IMR-90 (cell line): ENCODE results near the gene DCHS2. TPM values are rescaled to one million over a fixed set of nuclear protein-coding genes. Genes with fewer than 3 reads are reported as not detected.

ENCODE experiments used
- ATAC-seq: fragments of 200-7000 bp; cut with Tn5 transposase; 2 replicates; pipeline ENCODE4 v1.9.1; 2020; ENCODE audit warnings: low read depth, mild to moderate bottlenecking, moderate library complexity
- BruUV-seq: library from RNA; stranded (reverse); fragments of 400-500 nt; replicated peaks from 2 replicates; lab custom pipeline; 2021; lab: Mats Ljungman, UMichigan
- CTCF ChIA-PET: fragments of 300-600 bp; formaldehyde crosslinking; extraction: SDS; loops from one replicate; lab custom pipeline; 2021; ENCODE audit warnings: antibody characterized with exemption; lab: Yijun Ruan, JAX
- POLR2A ChIA-PET: fragments of 300-600 bp; sonication (Branson Sonifier 250); formaldehyde crosslinking; loops from one replicate; lab custom pipeline; 2022; ENCODE audit warnings: antibody characterized with exemption; ENCODE audit not compliant: unreplicated experiment; lab: Charles Lee
- DNase-seq: peaks from one replicate; pipeline ENCODE4 v3.0.0; 2013
- H2AFZ ChIP-seq: replicated peaks from 2 replicates; pipeline ENCODE3; 2013; ENCODE audit warnings: low read length, mild to moderate bottlenecking; ENCODE audit not compliant: poor library complexity
- H2AK5ac ChIP-seq: 2 replicates; pipeline ENCODE4 v1.6.1; 2013; ENCODE audit warnings: low read depth, low read length, inconsistent platforms
- H2AK9ac ChIP-seq: replicated peaks from 2 replicates; pipeline ENCODE3; 2013; ENCODE audit warnings: mild to moderate bottlenecking, low read depth, low read length, moderate library complexity; ENCODE audit not compliant: poor library complexity
- H2BK120ac ChIP-seq: 2 replicates; pipeline ENCODE4 v1.6.1; 2013; ENCODE audit warnings: low read depth, low read length, inconsistent platforms
- H2BK15ac ChIP-seq: 3 replicates; pipeline ENCODE4 v1.6.1; 2013; ENCODE audit warnings: low read depth, low read length, inconsistent platforms
- H2BK20ac ChIP-seq: 2 replicates; pipeline ENCODE4 v1.6.1; 2013; ENCODE audit warnings: low read depth, mild to moderate bottlenecking, inconsistent platforms, low read length, moderate library complexity
- H2BK5ac ChIP-seq: 2 replicates; pipeline ENCODE4 v1.6.1; 2013; ENCODE audit warnings: mild to moderate bottlenecking, low read depth, low read length, inconsistent platforms; ENCODE audit not compliant: poor library complexity, severe bottlenecking
- H3K14ac ChIP-seq: replicated peaks from 2 replicates; pipeline ENCODE4 v1.6.1; 2013; ENCODE audit warnings: low read depth, low read length, inconsistent platforms
- H3K18ac ChIP-seq: 2 replicates; pipeline ENCODE4 v1.6.1; 2013; ENCODE audit warnings: low read depth, low read length, control low read depth
- H3K23ac ChIP-seq: 2 replicates; pipeline ENCODE4 v1.6.1; 2013; ENCODE audit warnings: low read depth, low read length, inconsistent platforms
- H3K27ac ChIP-seq: 2 replicates; pipeline ENCODE4 v1.5.1; 2013; ENCODE audit warnings: mild to moderate bottlenecking, control low read depth, low read length; ENCODE audit not compliant: insufficient read depth
- H3K27me3 ChIP-seq: 2 replicates; pipeline ENCODE4 v1.6.1; 2013; ENCODE audit warnings: low read length; ENCODE audit not compliant: control insufficient read depth, insufficient read depth
- H3K36me3 ChIP-seq: 2 replicates; pipeline ENCODE4 v1.6.1; 2013; ENCODE audit warnings: low read length, mixed read lengths; ENCODE audit not compliant: control insufficient read depth, insufficient read depth
- H3K4ac ChIP-seq: 2 replicates; pipeline ENCODE4 v1.6.1; 2013; ENCODE audit warnings: low read depth, low read length, inconsistent platforms
- H3K4me1 ChIP-seq: 2 replicates; pipeline ENCODE4 v1.6.1; 2013; ENCODE audit warnings: low read length, mixed read lengths; ENCODE audit not compliant: control insufficient read depth, insufficient read depth
- H3K4me2 ChIP-seq: 2 replicates; pipeline ENCODE4 v1.6.1; 2013; ENCODE audit warnings: low read depth, mild to moderate bottlenecking, control low read depth, low read length, moderate library complexity
- H3K4me3 ChIP-seq: 2 replicates; pipeline ENCODE4 v1.5.1; 2013; ENCODE audit warnings: low read depth, mild to moderate bottlenecking, control low read depth, low read length, moderate library complexity; ENCODE audit not compliant: insufficient read depth
- H3K56ac ChIP-seq: 2 replicates; pipeline ENCODE4 v1.6.1; 2013; ENCODE audit warnings: low read length, inconsistent platforms; ENCODE audit not compliant: insufficient read depth; ENCODE audit errors: extremely low read depth
- H3K79me1 ChIP-seq, 2 experiments: 2 replicates each; pipeline ENCODE4 v1.6.1; 2013; ENCODE audit warnings: low read length in 2 of 2, inconsistent platforms in 1 of 2, low read depth in 1 of 2
- H3K9ac ChIP-seq: 2 replicates; pipeline ENCODE4 v1.6.1; 2013; ENCODE audit warnings: low read depth, low read length, control low read depth
- H3K9me1 ChIP-seq: 2 replicates; pipeline ENCODE4 v1.6.1; 2013; ENCODE audit warnings: low read length, inconsistent platforms; ENCODE audit not compliant: insufficient read depth
- H3K9me3 ChIP-seq: 2 replicates; pipeline ENCODE4 v1.6.1; 2013; ENCODE audit warnings: low read length; ENCODE audit not compliant: control insufficient read depth, insufficient read depth
- H4K20me1 ChIP-seq: 2 replicates; pipeline ENCODE4 v1.6.1; 2013; ENCODE audit warnings: low read length, inconsistent platforms; ENCODE audit not compliant: insufficient read depth
- H4K5ac ChIP-seq: 2 replicates; pipeline ENCODE4 v1.6.1; 2013; ENCODE audit warnings: mild to moderate bottlenecking, low read depth, low read length, control low read depth
- H4K8ac ChIP-seq, 2 experiments: 2 replicates each; pipeline ENCODE4 v1.6.1; 2013; ENCODE audit warnings: low read depth in 2 of 2, low read length in 2 of 2, control low read depth in 1 of 2, inconsistent platforms in 1 of 2
- H4K91ac ChIP-seq: 2 replicates; pipeline ENCODE4 v1.6.1; 2013; ENCODE audit warnings: low read depth, low read length, inconsistent platforms; ENCODE audit not compliant: insufficient read depth
- BHLHE40 ChIP-seq: fragments of 150-350 bp; IDR thresholded peaks from 2 replicates; pipeline ENCODE4 v1.6.1; 2016; ENCODE audit warnings: mild to moderate bottlenecking, low read depth, low read length
- CEBPB ChIP-seq: IDR thresholded peaks from 2 replicates; pipeline ENCODE4 v1.6.1; 2012; ENCODE audit warnings: low read depth, low read length, improper control_type of control experiment
- CHD1 ChIP-seq: IDR thresholded peaks from 2 replicates; pipeline ENCODE4 v1.6.1; 2012; ENCODE audit warnings: low read depth, low read length, improper control_type of control experiment
- ELK1 ChIP-seq: fragments of 150-350 bp; IDR thresholded peaks from 2 replicates; pipeline ENCODE4 v1.6.1; 2016; ENCODE audit warnings: low read depth, mild to moderate bottlenecking, low read length, moderate library complexity, borderline replicate concordance
- FOS ChIP-seq: fragments of 150-350 bp; IDR thresholded peaks from 2 replicates; pipeline ENCODE4 v1.6.1; 2016; ENCODE audit warnings: low read depth, low read length
- MAZ ChIP-seq: IDR thresholded peaks from 2 replicates; pipeline ENCODE4 v1.6.1; 2012; ENCODE audit warnings: low read depth, mild to moderate bottlenecking, low read length, improper control_type of control experiment, moderate library complexity, borderline replicate concordance
- MXI1 ChIP-seq: IDR thresholded peaks from 2 replicates; pipeline ENCODE4 v1.6.1; 2012; ENCODE audit warnings: low read depth, mild to moderate bottlenecking, low read length, moderate library complexity, borderline replicate concordance
- NFE2L2 ChIP-seq: fragments of 150-350 bp; IDR thresholded peaks from 2 replicates; pipeline ENCODE4 v1.6.1; 2016; ENCODE audit warnings: low read depth, mild to moderate bottlenecking, low read length
- POLR2A ChIP-seq: IDR thresholded peaks from 2 replicates; pipeline ENCODE4 v1.6.1; 2012; ENCODE audit warnings: mild to moderate bottlenecking, low read depth, low read length
- RAD21 ChIP-seq: IDR thresholded peaks from 2 replicates; pipeline ENCODE4 v1.6.1; 2012; ENCODE audit warnings: low read length, improper control_type of control experiment
- RCOR1 ChIP-seq: IDR thresholded peaks from 2 replicates; pipeline ENCODE4 v1.6.1; 2012; ENCODE audit warnings: mild to moderate bottlenecking, low read length, improper control_type of control experiment; ENCODE audit not compliant: insufficient replicate concordance
- RFX5 ChIP-seq: IDR thresholded peaks from 2 replicates; pipeline ENCODE4 v1.8.0; 2012; ENCODE audit warnings: low read depth, mild to moderate bottlenecking, low read length, moderate library complexity
- WGBS, 2 experiments: methylation state at CpG; one replicate each; pipeline versions ENCODE4 v1.1.5 to v1.1.7; 2013; ENCODE audit warnings: missing lambda C conversion rate in 2 of 2; ENCODE audit not compliant: insufficient read length in 1 of 2; ENCODE audit errors: extremely low coverage in 2 of 2; 5-methylcytosine and 5-hydroxymethylcytosine counted together
- dilution Hi-C: fragments of 300-500 bp; cut with HindIII; formaldehyde crosslinking; loops from one replicate; pipeline ENCODE4 v1.14.3; 2018; ENCODE audit warnings: low sequenced_read_pairs; ENCODE audit not compliant: unreplicated experiment
- in situ Hi-C: fragments of 300-500 bp; cut with MboI; formaldehyde crosslinking; loops from 3 replicates; pipeline ENCODE4 v1.14.3; 2019; ENCODE audit warnings: low sequenced_read_pairs, inconsistent platforms, mixed read lengths
- intact Hi-C: fragments of 100-400 bp; cut with micrococcal nuclease; formaldehyde crosslinking; loops from 2 replicates; pipeline ENCODE4 v1.10.0; 2022
- polyA plus RNA-seq, 3 experiments: library from polyadenylated mRNA; depleted of rRNA; stranded (reverse); fragments of >200 nt; gene quantifications; 2 replicates each; pipeline ENCODE4 v1.2.3, GENCODE V29; 2012; ENCODE audit warnings: low replicate concordance in 1 of 3
- total RNA-seq: library from RNA; depleted of rRNA; stranded (reverse); fragments of >200 nt; gene quantifications from 2 replicates; pipeline ENCODE4 v1.2.3, GENCODE V29; 2012
- TF ChIP-seq, protein P1 (sequence below): conservative IDR thresholded peaks from 2 replicates; pipeline ENCODE4 v1.5.1; 2012; ENCODE audit warnings: mild to moderate bottlenecking, low read depth, low read length, improper control_type of control experiment
- TF ChIP-seq, protein P2 (sequence below): fragments of 150-350 bp; IDR thresholded peaks from 2 replicates; pipeline ENCODE4 v1.6.1; 2017; ENCODE audit warnings: mild to moderate bottlenecking, antibody characterized with exemption, low read length, low read depth

DCHS2 gene
- total and polyA plus RNA-seq, 2 of the 4 experiments (the other 2 are of a cell fraction) = not detected

DNA sequence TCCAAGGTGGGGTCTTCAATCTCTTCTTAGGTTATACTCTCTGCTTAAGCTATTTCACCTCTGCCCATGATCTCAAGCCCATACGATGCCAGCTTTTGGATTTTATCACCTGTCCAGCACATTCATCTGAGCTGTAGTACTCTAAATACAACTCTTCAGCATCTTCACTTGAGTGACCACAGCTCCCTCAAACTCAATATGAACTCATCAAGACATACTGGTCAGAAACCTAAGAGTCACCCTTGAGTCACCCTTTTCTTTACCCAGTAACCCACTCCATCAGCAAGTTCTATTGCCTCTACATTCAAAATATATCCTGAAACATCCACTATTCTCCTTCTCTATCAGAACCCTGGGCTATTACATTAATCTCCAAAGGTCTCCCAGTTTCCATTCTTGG is 69.4 kb downstream of the DCHS2 start:
- Histone ChIP-seq H2AK5ac (no peak overlapping the region), H3K79me1 (no peaks in the 10 kb centered on the region), H4K5ac (no peak overlapping the region), H4K8ac (no peak overlapping the region), H3K18ac (no peak overlapping the region), H4K91ac (no peak overlapping the region), H3K27ac (no peak overlapping the region), H2BK120ac (no peak overlapping the region), H3K27me3 (no peaks in the 10 kb centered on the region; the same call in 1 of the 2 replicates), H3K4me1 (no peaks in the 10 kb centered on the region), H4K20me1 (no peaks in the 10 kb centered on the region), H3K9me1 (no peaks in the 10 kb centered on the region), H3K56ac (no peak overlapping the region), H3K9me3 (no peaks in the 10 kb centered on the region), H2BK15ac (no peak overlapping the region), H2BK20ac (no peak overlapping the region), H3K4me3 (no peak overlapping the region), H3K4me2 (no peak overlapping the region), H2AFZ (no peak overlapping the region), H2BK5ac (no peak overlapping the region), H2AK9ac (no peak overlapping the region), H3K36me3 (no peaks in the 10 kb centered on the region), H3K23ac (no peak overlapping the region), H3K14ac (no peak overlapping the region), H3K9ac (no peak overlapping the region), H3K4ac (no peak overlapping the region)
- no TSS peak for BruUV-seq
- dilution Hi-C loops = no loop called here
- ATAC-seq (no peak), DNase-seq (no peak)
- in situ Hi-C loops = no loop called here
- TF ChIP-seq RAD21 = no peak
- TF ChIP-seq BHLHE40 = no peak
- TF ChIP-seq CEBPB = no peak
- no peak for TF ChIP-seq POLR2A
- TF ChIP-seq, protein P1, sequence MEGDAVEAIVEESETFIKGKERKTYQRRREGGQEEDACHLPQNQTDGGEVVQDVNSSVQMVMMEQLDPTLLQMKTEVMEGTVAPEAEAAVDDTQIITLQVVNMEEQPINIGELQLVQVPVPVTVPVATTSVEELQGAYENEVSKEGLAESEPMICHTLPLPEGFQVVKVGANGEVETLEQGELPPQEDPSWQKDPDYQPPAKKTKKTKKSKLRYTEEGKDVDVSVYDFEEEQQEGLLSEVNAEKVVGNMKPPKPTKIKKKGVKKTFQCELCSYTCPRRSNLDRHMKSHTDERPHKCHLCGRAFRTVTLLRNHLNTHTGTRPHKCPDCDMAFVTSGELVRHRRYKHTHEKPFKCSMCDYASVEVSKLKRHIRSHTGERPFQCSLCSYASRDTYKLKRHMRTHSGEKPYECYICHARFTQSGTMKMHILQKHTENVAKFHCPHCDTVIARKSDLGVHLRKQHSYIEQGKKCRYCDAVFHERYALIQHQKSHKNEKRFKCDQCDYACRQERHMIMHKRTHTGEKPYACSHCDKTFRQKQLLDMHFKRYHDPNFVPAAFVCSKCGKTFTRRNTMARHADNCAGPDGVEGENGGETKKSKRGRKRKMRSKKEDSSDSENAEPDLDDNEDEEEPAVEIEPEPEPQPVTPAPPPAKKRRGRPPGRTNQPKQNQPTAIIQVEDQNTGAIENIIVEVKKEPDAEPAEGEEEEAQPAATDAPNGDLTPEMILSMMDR = no peak
- no peak for TF ChIP-seq RFX5
- TF ChIP-seq, protein P2, sequence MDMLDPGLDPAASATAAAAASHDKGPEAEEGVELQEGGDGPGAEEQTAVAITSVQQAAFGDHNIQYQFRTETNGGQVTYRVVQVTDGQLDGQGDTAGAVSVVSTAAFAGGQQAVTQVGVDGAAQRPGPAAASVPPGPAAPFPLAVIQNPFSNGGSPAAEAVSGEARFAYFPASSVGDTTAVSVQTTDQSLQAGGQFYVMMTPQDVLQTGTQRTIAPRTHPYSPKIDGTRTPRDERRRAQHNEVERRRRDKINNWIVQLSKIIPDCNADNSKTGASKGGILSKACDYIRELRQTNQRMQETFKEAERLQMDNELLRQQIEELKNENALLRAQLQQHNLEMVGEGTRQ = no peak
- TF ChIP-seq NFE2L2 = no peak
- no peak for TF ChIP-seq CHD1
- TF ChIP-seq RCOR1 = no peak
- no peak for TF ChIP-seq FOS
- no peak for TF ChIP-seq MAZ
- no peak for TF ChIP-seq MXI1
- TF ChIP-seq ELK1 = no peak
- POLR2A ChIA-PET = no interaction called here
- intact Hi-C loops = no loop called here
- 0% methylated on average over 1 of the region's 1 CpG; no CpG with 5 or more reads in 1 of the 2 experiments for WGBS, 2 experiments
- CTCF ChIA-PET = no interaction called here
